Measurements from ENCODE around the gene SETDB2.

Gene SETDB2

GRCh38 chr13:49476529-49476928 lies 32.5 kb downstream of the SETDB2 start:
- DNase-seq = no peak

GRCh38 chr13:49481788-49482187 lies 37.7 kb downstream of the SETDB2 start:
- DNase-seq = no peak

- no peak for DNase-seq
These were observed 44.5 kb downstream of the SETDB2 start for GRCh38 chr13:49488563-49488962.

GRCh38 chr13:49494645-49495044 lies 50.6 kb downstream of the SETDB2 start:
- no peak for DNase-seq

GRCh38 chr13:49495783-49496762 lies 52.0 kb downstream of the SETDB2 start, which contains the start of gene PHF11:
Gene PHF11, plus strand, starts transcription at chr13:49495953. Its CDS starts 49 bp downstream, at chr13:49496002.
- peak; percentile 90 to 92 for DNase-seq

GRCh38 chr13:49496837-49497236 lies 52.8 kb downstream of the SETDB2 start:
- peak; percentile 62 to 69 for DNase-seq

- DNase-seq = peak in 1 of 2 experiments; percentile 33
These were observed 53.2 kb downstream of the SETDB2 start for GRCh38 chr13:49497272-49497671.

- no peak for DNase-seq
These were observed 54.1 kb downstream of the SETDB2 start for GRCh38 chr13:49498206-49498605.

- DNase-seq = peak in 1 of 2 experiments; percentile 25
These were observed 56.0 kb downstream of the SETDB2 start for GRCh38 chr13:49499889-49500660.

- DNase-seq = no peak
These were observed 58.9 kb downstream of the SETDB2 start for GRCh38 chr13:49502954-49503353.

- no peak for DNase-seq
These were observed 59.9 kb downstream of the SETDB2 start for GRCh38 chr13:49503951-49504350.

GRCh38 chr13:49512578-49512977 lies 68.5 kb downstream of the SETDB2 start:
- DNase-seq = no peak

GRCh38 chr13:49516467-49516866 lies 72.4 kb downstream of the SETDB2 start:
- DNase-seq = no peak

GRCh38 chr13:49517461-49517860 lies 73.4 kb downstream of the SETDB2 start:
- DNase-seq = no peak

- no peak for DNase-seq
These were observed 77.2 kb downstream of the SETDB2 start for GRCh38 chr13:49521224-49521623.

GRCh38 chr13:49524740-49525501 lies 80.8 kb downstream of the SETDB2 start:
- no peak for DNase-seq

- DNase-seq = no peak
These were observed 83.0 kb downstream of the SETDB2 start for GRCh38 chr13:49527123-49527522.

- DNase-seq = no peak
These were observed 84.1 kb downstream of the SETDB2 start for GRCh38 chr13:49528161-49528560.

GRCh38 chr13:49530457-49530856 lies 86.4 kb downstream of the SETDB2 start:
- DNase-seq = no peak

GRCh38 chr13:49532593-49532992 lies 88.5 kb downstream of the SETDB2 start:
- no peak for DNase-seq

GRCh38 chr13:49533011-49533410 lies 88.9 kb downstream of the SETDB2 start:
- no peak for DNase-seq

- no peak for DNase-seq
These were observed 89.7 kb downstream of the SETDB2 start for GRCh38 chr13:49533591-49534269.
